ENCODE results near the gene SOBP.

SOBP gene

DNA sequence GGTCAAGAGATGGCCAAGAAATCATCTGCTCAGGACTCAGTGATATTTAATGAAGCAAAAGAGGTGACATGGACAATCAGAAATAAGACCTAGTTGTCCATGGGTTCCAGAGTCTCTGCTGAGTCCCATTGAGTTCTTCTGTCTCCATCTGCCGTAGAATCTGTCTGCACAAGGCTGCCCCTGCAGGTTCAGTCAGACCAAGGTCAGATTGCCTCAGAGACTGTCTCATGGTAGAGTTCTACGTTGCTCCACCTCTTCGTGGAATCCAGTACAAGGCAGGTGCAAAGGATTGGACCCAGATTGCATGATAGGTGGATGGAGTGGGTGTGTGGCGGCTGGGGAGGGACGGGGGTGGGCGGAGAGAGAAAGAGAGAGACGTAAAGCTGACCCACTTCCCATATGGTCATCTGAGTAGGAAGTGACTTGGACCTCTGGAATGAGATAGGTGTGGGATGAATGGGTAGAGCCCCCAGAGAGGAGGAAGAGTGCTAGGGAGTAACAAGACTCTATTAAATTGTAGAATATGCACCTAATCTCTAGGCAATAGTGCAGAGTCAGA lies 75.3 kb downstream of the SOBP start:
- TF ChIP-seq, protein P1, sequence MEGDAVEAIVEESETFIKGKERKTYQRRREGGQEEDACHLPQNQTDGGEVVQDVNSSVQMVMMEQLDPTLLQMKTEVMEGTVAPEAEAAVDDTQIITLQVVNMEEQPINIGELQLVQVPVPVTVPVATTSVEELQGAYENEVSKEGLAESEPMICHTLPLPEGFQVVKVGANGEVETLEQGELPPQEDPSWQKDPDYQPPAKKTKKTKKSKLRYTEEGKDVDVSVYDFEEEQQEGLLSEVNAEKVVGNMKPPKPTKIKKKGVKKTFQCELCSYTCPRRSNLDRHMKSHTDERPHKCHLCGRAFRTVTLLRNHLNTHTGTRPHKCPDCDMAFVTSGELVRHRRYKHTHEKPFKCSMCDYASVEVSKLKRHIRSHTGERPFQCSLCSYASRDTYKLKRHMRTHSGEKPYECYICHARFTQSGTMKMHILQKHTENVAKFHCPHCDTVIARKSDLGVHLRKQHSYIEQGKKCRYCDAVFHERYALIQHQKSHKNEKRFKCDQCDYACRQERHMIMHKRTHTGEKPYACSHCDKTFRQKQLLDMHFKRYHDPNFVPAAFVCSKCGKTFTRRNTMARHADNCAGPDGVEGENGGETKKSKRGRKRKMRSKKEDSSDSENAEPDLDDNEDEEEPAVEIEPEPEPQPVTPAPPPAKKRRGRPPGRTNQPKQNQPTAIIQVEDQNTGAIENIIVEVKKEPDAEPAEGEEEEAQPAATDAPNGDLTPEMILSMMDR (conservative IDR thresholded peaks at IDR 0.05; ENCODE audit: control insufficient read depth, insufficient read depth, low read depth, low read length) = no peak
- H3K4me3 ChIP-seq (ENCODE audit: control insufficient read depth, low read depth, low read length) = no peak overlapping the region
- DNase-seq (ENCODE audit: low read depth) = no peak

- TF ChIP-seq, protein P1 (conservative IDR thresholded peaks at IDR 0.05; ENCODE audit: control insufficient read depth, insufficient read depth, low read depth, low read length) = no peak
- no peak overlapping the region for H3K4me3 ChIP-seq (ENCODE audit: control insufficient read depth, low read depth, low read length)
- DNase-seq (ENCODE audit: low read depth) = no peak
Measured at GRCh38 chr6:107567643-107568042, 77.7 kb downstream of the SOBP start.

DNA sequence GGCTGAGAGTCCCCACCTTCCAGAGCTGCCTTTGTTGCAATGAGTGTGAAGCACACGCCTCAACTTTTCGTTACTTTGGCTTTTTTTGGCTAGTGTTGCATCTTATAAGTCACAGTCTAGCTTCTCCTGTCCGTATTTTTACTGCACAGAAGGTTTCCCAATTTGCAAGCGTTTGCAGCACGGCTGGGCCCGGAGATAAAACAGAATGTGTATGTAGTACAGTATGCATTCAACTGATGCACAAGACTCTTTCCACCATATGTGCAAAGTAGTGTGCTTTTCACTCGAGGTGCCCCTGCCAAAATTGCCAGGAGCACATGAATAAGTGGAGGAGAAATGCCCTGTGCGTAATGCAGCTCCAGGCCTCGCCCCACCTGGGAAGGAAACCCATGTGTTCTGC lies 79.6 kb downstream of the SOBP start:
- no peak for DNase-seq (ENCODE audit: low read depth)
- TF ChIP-seq, protein P1 (conservative IDR thresholded peaks at IDR 0.05; ENCODE audit: control insufficient read depth, insufficient read depth, low read depth, low read length) = no peak
- H3K4me3 ChIP-seq (ENCODE audit: control insufficient read depth, low read depth, low read length) = no peak overlapping the region

- H3K4me3 ChIP-seq (ENCODE audit: control insufficient read depth, low read depth, low read length) = no peak overlapping the region
- TF ChIP-seq, protein P1 (conservative IDR thresholded peaks at IDR 0.05; ENCODE audit: control insufficient read depth, insufficient read depth, low read depth, low read length) = no peak
- peak; percentile 3 for DNase-seq (ENCODE audit: low read depth)
Measured at GRCh38 chr6:107571354-107571753, 81.4 kb downstream of the SOBP start.

DNA sequence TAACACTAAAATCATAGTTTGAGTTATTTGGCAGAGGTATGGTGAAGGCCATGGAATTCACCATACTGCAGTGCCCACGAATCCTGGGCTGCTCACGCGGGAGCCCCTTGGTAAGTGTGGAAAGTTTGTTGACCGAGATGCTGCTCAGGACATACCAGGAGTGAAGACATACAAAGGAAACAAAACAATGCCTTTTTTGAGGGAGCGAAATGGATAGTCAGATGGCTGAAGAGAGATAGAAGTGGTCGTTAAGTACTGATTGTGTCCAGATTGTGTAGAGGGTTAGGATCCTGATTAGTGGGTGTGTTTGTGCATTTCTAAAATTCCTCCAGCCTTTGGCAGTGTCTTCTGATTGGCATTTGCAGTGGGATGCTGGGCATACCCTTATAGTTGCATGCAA lies 83.0 kb downstream of the SOBP start:
- H3K4me3 ChIP-seq (ENCODE audit: control insufficient read depth, low read depth, low read length) = no peak overlapping the region
- TF ChIP-seq, protein P1 (conservative IDR thresholded peaks at IDR 0.05; ENCODE audit: control insufficient read depth, insufficient read depth, low read depth, low read length) = no peak
- no peak for DNase-seq (ENCODE audit: low read depth)

DNA sequence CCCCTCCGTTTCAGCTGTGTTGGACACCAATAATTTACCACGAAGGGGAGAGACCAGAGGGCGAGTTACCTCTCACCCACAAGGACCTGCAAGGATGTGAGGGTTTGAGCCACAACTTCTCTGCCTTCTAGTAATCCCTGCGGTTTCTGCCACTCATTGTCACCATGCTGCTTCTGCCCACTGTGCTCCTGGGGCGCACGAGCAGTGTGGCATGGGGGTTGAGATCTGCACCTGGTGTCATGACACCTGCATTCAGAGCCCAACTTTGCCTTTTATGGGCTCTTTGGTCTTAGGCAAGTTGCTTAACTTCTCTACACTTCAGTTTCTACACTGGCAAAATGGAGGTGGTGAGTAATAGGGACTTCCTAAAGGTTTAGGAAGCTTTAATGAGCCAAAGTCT lies 84.9 kb downstream of the SOBP start:
- no peak overlapping the region for H3K4me3 ChIP-seq (ENCODE audit: control insufficient read depth, low read depth, low read length)
- DNase-seq (ENCODE audit: low read depth) = no peak
- TF ChIP-seq, protein P1 (conservative IDR thresholded peaks at IDR 0.05; ENCODE audit: control insufficient read depth, insufficient read depth, low read depth, low read length) = no peak

GRCh38 chr6:107576852-107577251 lies 86.9 kb downstream of the SOBP start:
- TF ChIP-seq, protein P1 (conservative IDR thresholded peaks at IDR 0.05; ENCODE audit: control insufficient read depth, insufficient read depth, low read depth, low read length) = no peak
- peak; percentile 92 for DNase-seq (ENCODE audit: low read depth)
- H3K4me3 ChIP-seq (ENCODE audit: control insufficient read depth, low read depth, low read length) = no peak overlapping the region
